GM19463 (cell line): Measurements from ENCODE around the gene DTNBP1.

ENCODE experiments used
- ATAC-seq: cut with Tn5 transposase; IDR thresholded peaks from one replicate; pipeline ENCODE4 v1.9.1; 2021; ENCODE audit warnings: mild to moderate bottlenecking, moderate library complexity; ENCODE audit not compliant: unreplicated experiment

Gene DTNBP1

DNA sequence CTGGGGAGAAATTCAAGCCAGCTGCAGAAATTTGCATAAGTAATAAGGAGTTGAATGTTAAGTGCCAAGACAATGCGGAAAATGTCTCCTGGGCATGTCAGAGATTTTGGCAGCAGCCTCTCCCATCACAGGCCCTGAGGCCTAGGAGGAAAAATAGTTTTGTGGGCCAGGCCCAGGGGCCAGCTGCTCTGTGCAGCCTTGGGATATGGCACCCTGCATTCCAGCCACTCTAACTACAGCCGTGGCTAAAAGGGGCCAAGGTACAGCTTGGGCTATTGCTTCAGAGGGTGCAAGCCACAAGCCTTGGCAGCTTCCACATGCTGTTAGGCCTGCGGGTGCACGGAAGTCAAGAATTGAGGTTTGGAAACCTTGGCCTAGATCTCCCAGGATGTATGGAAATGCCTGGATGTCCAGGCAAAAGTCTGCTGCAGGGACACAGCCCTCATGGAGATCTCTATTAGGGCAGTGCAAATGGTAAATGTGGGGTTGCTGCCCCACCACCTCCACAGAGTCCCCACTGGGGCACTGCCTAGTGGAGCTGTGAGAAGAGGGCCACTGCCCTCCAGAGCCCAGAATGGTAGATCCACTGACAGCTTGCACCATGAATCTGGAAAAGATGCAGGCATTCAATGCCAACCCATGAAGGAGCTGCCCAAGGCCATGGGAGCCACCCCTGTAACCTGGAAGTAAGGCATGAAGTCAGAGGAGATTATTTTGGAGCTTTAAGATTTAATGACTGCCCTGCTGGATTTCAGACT, 126.5 kb downstream of the DTNBP1 start:
- no peak for ATAC-seq

DNA sequence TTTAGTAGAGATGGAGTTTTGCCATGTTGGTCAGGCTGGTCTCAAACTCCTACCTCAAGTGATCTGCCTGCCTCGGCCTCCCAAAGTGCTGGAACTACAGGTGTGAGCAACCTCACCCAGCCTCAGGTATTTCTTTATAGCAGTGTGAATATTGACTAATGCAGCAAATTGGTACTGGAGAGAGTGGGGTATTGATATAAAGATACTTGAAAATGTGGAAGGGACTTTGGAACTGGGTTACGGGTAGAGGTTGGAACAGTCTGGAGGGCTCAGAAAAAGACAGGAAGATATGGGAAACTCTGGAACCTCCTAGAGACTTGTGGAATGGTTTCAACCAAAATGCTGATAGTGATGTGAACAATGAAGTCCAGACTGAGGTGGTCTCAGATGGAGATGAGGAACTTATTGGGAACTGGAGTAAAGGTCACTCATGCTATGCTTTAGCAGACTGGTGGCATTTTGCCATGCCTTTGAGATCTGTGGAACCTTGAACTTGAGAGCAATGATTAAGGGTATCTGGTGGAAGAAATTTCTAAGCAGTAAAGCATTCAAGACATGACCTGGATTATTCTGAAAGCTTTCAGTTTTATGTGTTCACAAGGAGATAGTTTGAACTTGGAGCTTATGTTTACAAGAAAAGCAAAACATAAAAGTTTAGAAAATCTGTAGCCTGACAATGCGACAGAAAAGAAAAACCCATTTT, 127.2 kb downstream of the DTNBP1 start:
- ATAC-seq: no peak

DNA sequence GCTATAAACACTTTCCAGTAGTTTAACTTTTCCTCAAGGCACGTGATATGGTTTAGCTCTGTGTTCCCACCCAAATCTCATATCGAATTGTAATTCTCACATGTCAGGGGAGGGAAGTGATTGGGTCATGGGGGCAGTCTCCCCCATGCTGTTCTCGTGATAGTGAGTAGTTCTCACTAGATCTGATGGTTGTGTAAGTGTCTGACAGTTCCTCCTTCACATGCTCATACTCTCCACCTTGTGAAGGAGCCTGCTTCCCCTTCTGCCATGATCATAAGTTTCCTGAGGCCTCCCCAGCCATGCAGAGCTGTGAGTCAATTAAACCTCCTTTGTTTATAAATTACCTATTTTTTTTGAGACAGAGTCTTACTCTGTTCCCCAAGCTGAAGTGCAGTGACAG, 127.9 kb downstream of the DTNBP1 start:
- no peak for ATAC-seq

DNA sequence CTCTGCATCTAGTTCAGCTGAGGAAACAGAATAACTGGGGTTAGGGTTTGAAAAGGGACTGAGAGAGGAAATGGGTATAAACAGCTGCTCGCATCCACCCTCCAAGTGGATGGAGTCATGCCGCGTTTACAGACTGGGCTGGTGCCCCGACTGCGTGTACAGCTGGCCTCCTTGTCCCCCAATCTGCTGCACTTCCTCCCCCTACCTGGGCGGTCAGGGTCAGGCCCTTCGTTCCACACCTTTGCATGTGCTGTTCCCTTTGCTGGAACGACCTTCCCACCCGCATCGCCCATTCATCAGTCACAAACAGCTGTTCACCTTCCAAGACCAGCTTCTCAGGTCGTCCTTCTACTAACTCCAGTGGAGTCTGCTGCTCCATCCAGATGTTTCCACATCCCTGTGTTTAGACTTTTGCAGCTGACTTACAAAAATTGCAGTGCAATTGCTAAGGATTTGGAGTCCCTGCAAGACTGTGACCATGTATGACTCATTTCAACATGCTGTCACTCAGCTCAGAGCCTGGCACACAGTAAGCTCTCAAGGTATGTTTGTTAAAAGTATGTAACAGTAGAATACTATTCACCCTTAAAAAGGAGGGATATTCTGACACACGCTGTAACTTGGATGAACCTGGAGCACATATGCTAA, 129.3 kb downstream of the DTNBP1 start:
- no peak for ATAC-seq

DNA sequence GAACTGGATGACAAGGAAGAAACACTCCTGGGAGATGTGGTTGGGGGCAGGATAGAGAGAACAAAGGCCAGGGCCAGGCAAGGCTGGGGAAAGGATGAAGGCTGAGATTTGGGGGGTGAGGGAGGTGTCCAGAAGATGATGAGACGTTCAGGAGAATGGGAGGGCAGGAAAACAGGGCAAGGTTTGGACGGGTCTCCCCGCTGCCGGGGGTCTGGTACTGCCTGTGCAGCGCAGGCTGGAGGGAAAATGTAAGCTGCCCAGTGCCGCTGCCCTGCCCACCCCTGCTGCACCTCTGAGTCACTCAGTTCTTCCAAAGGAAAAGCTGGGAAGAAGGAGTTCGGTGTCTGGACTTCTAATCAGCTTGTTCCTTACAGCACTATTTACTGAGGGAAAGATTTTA, 130.9 kb downstream of the DTNBP1 start:
- no peak for ATAC-seq

DNA sequence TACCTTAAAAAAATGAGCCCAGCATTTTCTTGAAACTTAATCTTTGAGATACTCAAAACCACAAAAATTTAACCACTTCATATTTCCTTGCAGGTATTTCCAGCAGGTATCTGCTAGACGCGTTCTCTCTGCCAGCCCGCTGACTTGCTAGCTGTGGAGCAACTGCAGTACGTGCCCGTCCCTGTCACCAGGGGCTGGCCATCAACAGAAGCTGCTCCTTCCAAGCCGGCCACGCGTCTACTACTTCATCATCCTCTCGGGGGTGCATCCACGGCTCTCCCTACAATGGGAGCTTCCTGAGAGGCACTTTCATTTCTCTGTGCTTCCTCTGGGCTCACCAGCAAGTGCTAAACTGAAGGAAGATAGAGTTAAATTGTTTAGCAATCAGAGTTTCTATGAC, 132.4 kb downstream of the DTNBP1 start:
- ATAC-seq: no peak

DNA sequence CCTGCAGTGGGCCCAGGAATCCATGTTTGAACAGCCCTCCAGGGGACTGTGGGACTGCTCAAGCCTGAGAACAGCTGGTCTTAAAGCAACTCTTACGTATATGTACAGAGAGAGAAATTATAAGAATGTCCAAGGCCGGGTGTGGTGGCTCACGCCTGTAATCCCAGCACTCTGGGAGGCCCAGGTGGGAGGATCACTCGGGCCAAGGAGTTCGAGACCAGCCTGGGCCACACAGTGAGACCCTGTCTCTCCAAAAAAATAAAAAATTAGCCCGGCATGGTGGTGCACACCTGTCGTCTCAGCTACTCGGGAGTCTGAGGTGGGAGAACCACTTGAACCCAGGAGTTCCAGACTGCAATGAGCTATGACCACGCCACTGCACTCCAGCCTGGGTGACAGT, 134.0 kb downstream of the DTNBP1 start:
- no peak for ATAC-seq

DNA sequence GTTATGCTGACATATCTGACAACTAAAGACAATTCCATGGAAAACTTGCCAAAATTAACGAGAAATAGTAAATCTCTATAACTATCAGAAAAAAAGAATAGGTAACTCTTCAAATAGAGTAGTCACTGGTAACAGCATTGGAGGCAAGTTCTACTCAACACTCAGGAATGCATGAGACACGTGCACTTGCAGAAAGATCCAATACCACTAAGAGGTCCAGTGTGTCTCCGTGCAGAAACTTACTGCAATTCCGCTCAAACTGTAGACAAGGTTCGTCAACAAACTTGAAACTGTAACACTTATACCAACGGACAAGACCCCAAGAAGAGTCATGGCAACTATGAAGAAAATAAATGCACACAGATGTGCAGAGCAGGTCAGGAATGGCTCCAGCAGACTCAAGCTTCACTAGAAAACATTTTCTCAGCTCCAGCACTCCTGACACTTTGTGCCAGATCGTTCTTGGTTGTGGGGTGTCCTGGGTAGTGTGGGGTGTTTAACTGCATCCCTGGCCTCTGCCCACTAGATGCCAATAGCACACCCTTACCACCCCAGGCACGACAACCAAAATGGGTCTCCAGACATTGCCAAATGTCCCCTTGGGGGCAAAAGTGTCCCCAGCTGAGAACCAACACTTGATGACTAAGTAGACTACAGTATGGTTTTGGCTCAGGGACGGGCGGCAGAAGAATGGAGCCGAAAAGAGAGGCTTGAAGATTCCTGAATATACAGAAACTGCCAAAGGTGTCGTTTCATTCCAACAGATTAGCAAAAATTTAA, 134.8 kb downstream of the DTNBP1 start:
- no peak for ATAC-seq

DNA sequence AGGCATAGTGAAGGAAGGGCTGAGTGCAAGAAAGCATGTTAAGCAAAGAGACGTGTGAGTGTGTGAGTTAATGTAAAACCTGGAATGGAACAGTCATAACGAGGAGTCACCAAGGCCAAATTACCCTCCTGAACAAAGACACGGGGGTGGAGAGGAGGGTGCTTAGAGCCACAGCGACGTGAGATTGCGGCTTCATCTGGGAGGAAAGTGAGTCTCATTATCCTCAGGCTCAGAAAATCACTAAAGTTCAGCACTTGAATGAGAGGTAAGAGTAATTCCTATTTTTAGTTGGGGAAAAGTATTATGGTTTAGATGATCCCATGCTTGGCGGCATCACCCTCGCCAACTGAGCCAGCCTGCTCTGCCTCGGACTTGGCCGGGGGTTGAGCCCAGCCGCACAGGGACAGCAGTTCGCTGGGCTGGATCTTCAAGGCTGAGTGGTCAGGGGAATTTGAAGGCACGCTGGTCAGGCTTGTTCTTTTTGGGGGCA, 136.6 kb downstream of the DTNBP1 start:
- peak; percentile 83 for ATAC-seq

DNA sequence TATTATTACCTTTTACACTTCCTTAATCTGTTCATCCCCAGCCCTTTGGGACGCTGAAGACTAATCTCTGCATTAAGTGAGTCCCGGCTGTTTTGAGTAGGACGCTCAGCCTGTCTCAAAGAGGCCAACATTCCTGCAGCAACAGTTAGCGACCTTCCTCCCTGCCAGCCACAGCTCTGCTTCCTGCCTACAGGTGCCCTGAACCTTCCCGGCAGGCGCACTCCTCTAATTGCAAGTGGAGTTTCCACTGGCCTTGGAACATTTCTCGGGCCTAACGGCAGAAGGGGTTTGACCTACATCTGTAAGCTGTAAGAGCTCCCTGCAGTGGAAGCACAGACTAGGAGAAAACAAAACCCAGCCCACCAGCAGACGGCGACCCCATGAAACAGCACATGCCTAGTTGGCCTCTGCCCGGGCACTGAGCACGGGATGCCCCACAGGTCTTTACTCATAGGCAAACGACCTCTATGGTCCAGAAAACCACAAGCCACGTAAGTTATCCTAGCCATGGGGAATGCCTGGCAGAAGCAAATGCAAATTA, 137.9 kb downstream of the DTNBP1 start:
- no peak for ATAC-seq

DNA sequence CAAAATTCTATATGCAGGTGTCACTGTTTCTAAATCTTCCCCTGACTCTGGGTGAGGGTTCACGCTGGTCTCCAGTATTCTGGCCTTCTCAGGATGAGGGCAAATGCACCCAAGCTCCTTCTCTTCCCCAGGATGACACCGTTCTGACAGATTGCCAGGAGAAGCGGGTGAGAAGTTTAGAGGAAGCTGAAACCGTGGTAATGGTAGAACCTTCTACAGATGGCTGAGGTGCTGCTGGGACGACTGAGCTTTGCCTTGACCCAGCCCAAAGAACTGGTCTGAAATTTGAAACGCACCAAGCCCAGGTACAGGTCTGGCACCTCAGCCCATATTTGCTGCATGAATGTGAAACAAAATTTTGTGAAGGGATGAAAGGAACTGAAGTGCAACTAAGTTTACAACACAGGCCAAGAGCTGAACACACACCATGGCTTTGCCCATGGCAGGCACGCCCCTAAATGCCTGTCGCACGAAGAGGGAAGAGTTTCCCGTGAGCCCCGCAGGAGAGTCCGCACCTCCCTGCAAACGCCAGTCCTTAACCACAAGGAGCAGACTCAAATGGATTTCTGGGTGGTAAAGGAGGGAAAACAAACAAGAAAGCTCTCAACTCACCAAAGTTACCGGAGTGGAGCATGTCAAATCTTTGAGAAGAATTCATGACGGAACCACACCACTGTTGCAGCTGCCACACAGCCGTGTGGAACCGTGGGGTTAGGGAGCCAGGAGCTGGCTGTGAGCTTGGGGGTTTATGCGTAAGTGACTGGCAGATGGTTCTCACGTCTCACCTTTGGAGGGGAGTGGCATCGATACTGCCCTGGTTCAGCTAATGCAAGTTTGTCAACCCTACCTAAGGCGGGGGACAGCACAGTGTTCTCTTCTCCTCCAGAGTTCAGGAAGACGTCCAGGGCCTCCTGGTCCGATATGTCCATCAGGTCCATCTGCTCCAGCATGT, 138.9 kb downstream of the DTNBP1 start:
- no peak for ATAC-seq

DNA sequence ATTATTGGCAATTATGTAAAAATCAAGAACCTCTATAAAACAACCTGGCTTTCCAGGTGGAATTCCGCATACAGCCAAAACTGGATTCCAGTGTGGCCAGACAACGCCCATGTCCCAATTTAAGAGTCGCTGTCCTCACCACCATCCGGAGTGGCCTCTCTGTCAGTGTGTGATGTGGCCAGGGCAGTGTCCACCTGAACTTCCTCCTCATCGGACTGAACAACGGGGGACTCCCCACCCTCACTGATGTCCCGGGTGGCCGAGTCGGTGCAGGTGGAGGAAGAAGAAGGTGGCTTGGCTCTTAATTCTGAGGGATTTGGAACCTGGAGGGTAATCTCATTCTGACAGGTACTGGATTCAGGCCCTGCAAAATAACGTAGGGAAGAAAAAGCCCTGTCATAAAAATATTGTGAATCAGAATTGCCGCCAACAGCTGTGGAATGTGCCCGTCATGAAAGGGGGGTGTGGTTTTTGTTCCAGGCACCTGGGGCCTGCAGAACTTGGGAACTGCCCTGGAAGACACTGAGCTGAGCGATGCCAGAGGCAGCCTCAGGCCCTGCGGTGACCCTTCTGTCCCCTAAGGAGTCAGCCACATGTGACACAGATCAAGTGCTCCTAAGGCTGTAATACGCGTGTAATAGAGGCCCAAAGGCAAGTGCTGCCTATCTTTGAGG, 139.8 kb downstream of the DTNBP1 start:
- no peak for ATAC-seq

DNA sequence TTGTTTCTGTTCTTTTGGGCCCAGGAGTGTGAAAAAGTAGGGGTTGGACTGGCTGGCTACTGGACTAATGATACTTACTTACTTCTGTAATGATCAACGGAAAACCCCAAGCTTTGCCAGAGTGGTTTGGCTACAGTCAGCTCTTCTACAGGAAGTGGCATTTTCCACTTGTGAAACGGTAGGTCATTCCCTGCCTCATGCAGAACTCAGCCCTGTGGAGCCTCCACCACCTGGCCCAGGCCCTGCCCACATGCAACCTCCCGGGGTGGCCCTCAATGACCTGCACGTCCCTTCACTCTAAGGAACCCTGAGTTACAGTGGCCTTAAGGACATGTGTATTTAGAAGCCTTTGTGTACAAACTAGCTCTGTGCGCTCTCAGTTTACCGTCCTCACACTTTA, 140.4 kb downstream of the DTNBP1 start:
- peak; percentile 33 for ATAC-seq

DNA sequence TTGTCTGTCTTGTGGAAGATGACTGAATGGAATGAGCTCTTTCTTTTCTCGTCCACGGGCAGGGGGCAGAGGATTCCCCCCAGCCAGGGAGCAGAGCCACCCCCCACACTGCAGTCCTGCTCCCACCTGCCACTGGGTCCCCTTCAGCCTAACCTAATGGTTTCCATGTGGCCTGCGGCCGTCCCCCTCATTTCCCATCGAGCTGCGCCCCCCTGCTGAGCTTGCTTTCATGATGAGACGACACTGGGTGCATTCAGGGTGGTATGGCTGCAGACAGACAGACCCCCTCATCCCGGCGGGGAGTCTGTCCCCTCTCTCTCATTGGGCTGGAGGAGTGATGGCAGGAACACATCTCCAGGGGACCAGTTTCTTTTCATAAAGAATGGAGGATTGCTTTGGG, 140.8 kb downstream of the DTNBP1 start:
- no peak for ATAC-seq

DNA sequence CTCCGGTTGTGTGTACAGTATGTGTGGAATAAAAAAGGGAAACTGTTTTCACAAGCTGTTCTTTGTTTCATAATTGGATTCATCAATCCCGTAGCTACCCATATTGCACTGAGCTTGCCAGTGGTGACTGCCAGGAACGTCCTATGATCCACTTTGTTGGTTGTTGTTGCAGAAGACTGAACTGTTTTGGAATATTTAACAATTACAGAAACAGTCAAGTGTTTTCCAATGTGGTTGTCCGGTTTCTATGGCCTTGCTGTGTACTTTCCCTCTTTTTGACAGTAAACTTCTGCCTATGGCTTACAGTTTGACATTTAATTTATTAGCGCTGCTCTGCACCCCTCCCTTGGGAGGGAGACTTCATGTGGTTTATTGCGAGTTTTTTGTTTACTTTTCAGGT, 141.2 kb downstream of the DTNBP1 start:
- no peak for ATAC-seq

DNA sequence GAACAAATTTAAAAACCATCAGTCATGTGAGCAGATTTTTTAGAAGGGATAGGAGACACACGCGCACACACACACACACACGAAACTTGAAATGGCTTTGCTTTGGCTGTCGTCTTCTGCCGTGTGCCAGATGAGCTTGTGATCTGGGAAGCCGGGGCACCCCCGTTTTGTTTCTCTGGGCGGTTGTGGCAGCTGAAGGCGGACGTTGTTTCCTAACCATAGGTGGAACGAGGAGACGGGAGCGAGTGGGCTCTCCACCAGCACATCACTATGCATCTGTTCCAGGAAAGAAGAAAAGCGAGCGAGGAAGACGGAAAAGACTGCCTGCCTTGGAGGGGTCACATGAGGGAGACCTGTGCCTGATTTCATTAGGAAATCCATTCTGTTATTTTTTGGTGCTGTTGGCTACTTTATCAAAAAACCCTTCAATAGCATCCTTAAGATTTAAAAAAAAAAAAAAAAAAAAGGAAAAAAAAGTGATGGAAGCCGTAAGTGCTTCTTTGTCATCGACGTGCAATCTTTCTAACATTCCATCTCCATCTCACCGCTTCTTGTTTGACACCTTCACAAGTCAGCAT, 142.1 kb downstream of the DTNBP1 start:
- ATAC-seq: no peak

DNA sequence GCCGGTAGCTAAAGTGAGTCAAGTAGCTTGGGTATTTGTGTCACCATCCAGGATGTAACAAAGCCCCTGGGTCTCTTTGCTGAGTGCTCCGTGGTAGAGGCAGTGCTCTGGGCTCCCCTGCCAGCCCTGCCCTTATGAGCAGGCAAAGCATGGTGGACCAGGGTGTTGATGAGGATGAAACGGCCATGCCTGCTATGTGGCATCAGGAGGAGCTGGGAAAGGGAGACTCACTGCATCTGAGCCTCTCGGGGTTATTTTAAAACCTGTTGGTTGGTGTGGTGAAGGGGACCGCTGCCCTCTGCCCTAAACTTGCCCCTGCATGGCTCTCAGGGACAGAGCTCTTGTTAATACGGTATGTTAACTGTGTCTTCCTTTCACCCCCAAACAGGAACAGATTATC, 143.1 kb downstream of the DTNBP1 start:
- no peak for ATAC-seq

DNA sequence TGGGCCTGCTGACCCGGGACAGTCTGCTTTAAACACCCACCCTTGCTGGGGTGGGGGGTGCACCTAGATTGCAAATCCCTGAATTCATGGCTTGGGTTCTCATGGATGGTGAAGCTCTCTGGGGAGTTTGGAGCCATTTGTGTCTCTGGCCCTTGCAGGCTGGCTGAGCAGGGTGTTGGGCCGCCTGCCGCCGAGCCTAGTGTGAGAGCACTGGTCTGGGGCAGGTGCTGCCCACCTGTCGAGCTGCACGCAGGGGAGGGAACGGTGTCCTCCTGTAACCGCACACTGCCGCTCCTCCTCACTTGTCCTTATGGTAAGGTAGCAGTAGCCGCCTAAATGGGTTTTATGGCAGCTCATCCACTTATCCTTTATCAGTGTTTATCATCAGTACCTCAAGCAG, 143.9 kb downstream of the DTNBP1 start:
- ATAC-seq: no peak

DNA sequence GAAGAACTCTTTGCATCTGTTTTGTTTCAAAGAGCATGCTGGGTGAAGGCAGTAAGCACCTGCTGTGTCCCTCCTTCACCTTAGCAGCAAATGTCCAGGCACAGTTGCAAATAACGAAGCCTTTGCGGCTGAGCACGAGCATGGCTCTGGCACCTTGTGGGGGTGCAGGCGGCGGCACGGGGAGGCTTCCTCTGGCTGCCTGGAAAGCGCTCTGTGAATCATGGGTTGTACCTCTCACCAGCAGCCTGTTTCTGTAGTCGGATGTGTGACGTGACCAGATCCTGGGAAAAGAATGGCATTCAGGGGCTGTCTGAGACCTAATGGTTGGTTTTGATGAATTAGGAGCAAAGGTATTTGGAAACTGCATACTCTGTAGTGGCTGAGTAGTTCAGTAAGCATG, 144.8 kb downstream of the DTNBP1 start:
- ATAC-seq: no peak
